GM10266 (cell line): ENCODE results near the gene P2RX1.

Experiments used
- DNase-seq: peaks from one replicate; pipeline ENCODE4 v3.0.0; 2012; ENCODE audit errors: extremely low spot score
- CTCF ChIP-seq: IDR thresholded peaks from 2 replicates; pipeline ENCODE4 v1.5.1; 2012; ENCODE audit warnings: mild to moderate bottlenecking, low read depth; ENCODE audit not compliant: control insufficient read depth, insufficient read depth; ENCODE audit errors: missing control alignments

The P2RX1 gene

GRCh38 chr17:3962217-3962964 lies 46.1 kb upstream of the P2RX1 start:
- TF ChIP-seq CTCF: no peak
- no peak for DNase-seq

GRCh38 chr17:3961564-3962047 lies 45.3 kb upstream of the P2RX1 start:
- DNase-seq: no peak

GRCh38 chr17:3960764-3961163 lies 44.5 kb upstream of the P2RX1 start:
- DNase-seq: no peak

More at GRCh38 chr17:3961564-3962047, 45.3 kb upstream of the P2RX1 start:
- no peak for TF ChIP-seq CTCF

GRCh38 chr17:3959921-3960601 lies 43.8 kb upstream of the P2RX1 start:
- TF ChIP-seq CTCF: no peak
- no peak for DNase-seq

More at GRCh38 chr17:3960764-3961163, 44.5 kb upstream of the P2RX1 start:
- TF ChIP-seq CTCF: no peak

- DNase-seq: no peak
- no peak for TF ChIP-seq CTCF
Observed at GRCh38 chr17:3959295-3959899, 43.1 kb upstream of the P2RX1 start.

GRCh38 chr17:3957735-3958599 lies 41.7 kb upstream of the P2RX1 start:
- DNase-seq: no peak
- no peak for TF ChIP-seq CTCF
